Measurements from ENCODE around the gene GARNL3. TPM values are rescaled to one million over a fixed set of nuclear protein-coding genes. Genes with fewer than 3 reads are reported as not detected.

GARNL3 gene
- total RNA-seq, 1 donor from 2014 or later: 5.4 TPM

- Histone ChIP-seq H3K27ac (ENCODE audit: low read depth, low read length) (no peak overlapping the region), H3K4me1 (ENCODE audit: insufficient read depth, low read length) (peaks cover 16% of the 10 kb centered on the region), H3K9ac (ENCODE audit: low read length) (no peak overlapping the region), H4K20me1 (ENCODE audit: insufficient read depth, low read length) (peaks cover 53% of the 10 kb centered on the region), H2AFZ (ENCODE audit: low read depth, low read length) (no peak overlapping the region), H3K4me2 (ENCODE audit: low read length) (no peak overlapping the region), H3K4me3 (ENCODE audit: insufficient read depth, low read depth, low read length) (no peak overlapping the region), H3K79me2 (ENCODE audit: insufficient read depth, low read length) (peaks cover 56% of the 10 kb centered on the region), H3K36me3 (ENCODE audit: insufficient read depth, low read length) (peaks cover 16% of the 10 kb centered on the region), H3K27me3 (ENCODE audit: insufficient read depth, low read length) (no peaks in the 10 kb centered on the region), H3K9me3 (ENCODE audit: insufficient read depth, low read depth, low read length) (no peaks in the 10 kb centered on the region)
- no peak for TF ChIP-seq EZH2 (IDR thresholded peaks at IDR 0.05; ENCODE audit: insufficient read depth, low read length)
- TF ChIP-seq CTCF (IDR thresholded peaks at IDR 0.05; ENCODE audit: insufficient read depth, low read depth, low read length): no peak
- DNase-seq (ENCODE audit: low read depth) (no peak), FAIRE-seq (no peak)
- no peaks in the 10 kb centered on the region for H3K9me3 Mint-ChIP-seq (ENCODE audit: unreplicated experiment)
- H3K36me3 Mint-ChIP-seq (ENCODE audit: low read depth, unreplicated experiment): peaks cover 9% of the 10 kb centered on the region
- peak overlapping the region; percentile 93 for H3K4me3 Mint-ChIP-seq (ENCODE audit: unreplicated experiment)
- no peaks in the 10 kb centered on the region for H3K27me3 Mint-ChIP-seq (ENCODE audit: low read depth, unreplicated experiment)
- H3K27ac Mint-ChIP-seq (ENCODE audit: unreplicated experiment): no peak overlapping the region
- H3K4me1 Mint-ChIP-seq (ENCODE audit: low read depth, unreplicated experiment): peaks cover 20% of the 10 kb centered on the region
These were observed 162.2 kb downstream of the GARNL3 start for GRCh38 chr9:127426756-127427155.

GRCh38 chr9:127428348-127428747 is 163.8 kb downstream of the GARNL3 start:
- Mint-ChIP-seq H3K27ac (ENCODE audit: unreplicated experiment) (no peak overlapping the region), H3K27me3 (ENCODE audit: low read depth, unreplicated experiment) (no peaks in the 10 kb centered on the region), H3K9me3 (ENCODE audit: unreplicated experiment) (no peaks in the 10 kb centered on the region), H3K4me1 (ENCODE audit: low read depth, unreplicated experiment) (peaks cover 20% of the 10 kb centered on the region), H3K36me3 (ENCODE audit: low read depth, unreplicated experiment) (peaks cover 9% of the 10 kb centered on the region), H3K4me3 (ENCODE audit: unreplicated experiment) (no peak overlapping the region)
- no peak for DNase-seq (ENCODE audit: low read depth)
- Histone ChIP-seq H3K9me3 (ENCODE audit: insufficient read depth, low read depth, low read length) (no peaks in the 10 kb centered on the region), H3K36me3 (ENCODE audit: insufficient read depth, low read length) (peaks cover 19% of the 10 kb centered on the region), H4K20me1 (ENCODE audit: insufficient read depth, low read length) (peaks cover 60% of the 10 kb centered on the region), H3K4me2 (ENCODE audit: low read length) (no peak overlapping the region), H3K27me3 (ENCODE audit: insufficient read depth, low read length) (no peaks in the 10 kb centered on the region), H3K4me3 (ENCODE audit: insufficient read depth, low read depth, low read length) (no peak overlapping the region), H3K79me2 (ENCODE audit: insufficient read depth, low read length) (peaks cover 48% of the 10 kb centered on the region), H3K9ac (ENCODE audit: low read length) (no peak overlapping the region), H3K4me1 (ENCODE audit: insufficient read depth, low read length) (peaks cover 9% of the 10 kb centered on the region), H2AFZ (ENCODE audit: low read depth, low read length) (no peak overlapping the region), H3K27ac (ENCODE audit: low read depth, low read length) (no peak overlapping the region)
- no peak for TF ChIP-seq EZH2 (IDR thresholded peaks at IDR 0.05; ENCODE audit: insufficient read depth, low read length)
- no peak for TF ChIP-seq CTCF (IDR thresholded peaks at IDR 0.05; ENCODE audit: insufficient read depth, low read depth, low read length)
- no peak for FAIRE-seq

GRCh38 chr9:127430415-127430814 is 165.8 kb downstream of the GARNL3 start:
- DNase-seq (ENCODE audit: low read depth): no peak
- Mint-ChIP-seq H3K36me3 (ENCODE audit: low read depth, unreplicated experiment) (peaks cover 22% of the 10 kb centered on the region), H3K4me3 (ENCODE audit: unreplicated experiment) (no peak overlapping the region), H3K9me3 (ENCODE audit: unreplicated experiment) (no peaks in the 10 kb centered on the region), H3K27ac (ENCODE audit: unreplicated experiment) (no peak overlapping the region), H3K27me3 (ENCODE audit: low read depth, unreplicated experiment) (no peaks in the 10 kb centered on the region), H3K4me1 (ENCODE audit: low read depth, unreplicated experiment) (peaks cover 14% of the 10 kb centered on the region)
- FAIRE-seq: no peak
- TF ChIP-seq EZH2 (IDR thresholded peaks at IDR 0.05; ENCODE audit: insufficient read depth, low read length) (no peak), CTCF (IDR thresholded peaks at IDR 0.05; ENCODE audit: insufficient read depth, low read depth, low read length) (no peak)
- no peak overlapping the region for H3K27ac ChIP-seq (ENCODE audit: low read depth, low read length)
- peaks cover 37% of the 10 kb centered on the region for H3K36me3 ChIP-seq (ENCODE audit: insufficient read depth, low read length)
- H3K27me3 ChIP-seq (ENCODE audit: insufficient read depth, low read length): no peaks in the 10 kb centered on the region
- no peak overlapping the region for H2AFZ ChIP-seq (ENCODE audit: low read depth, low read length)
- no peaks in the 10 kb centered on the region for H3K9me3 ChIP-seq (ENCODE audit: insufficient read depth, low read depth, low read length)
- H3K9ac ChIP-seq (ENCODE audit: low read length): no peak overlapping the region
- peaks cover 3% of the 10 kb centered on the region for H3K4me1 ChIP-seq (ENCODE audit: insufficient read depth, low read length)
- peaks cover 36% of the 10 kb centered on the region for H3K79me2 ChIP-seq (ENCODE audit: insufficient read depth, low read length)
- no peak overlapping the region for H3K4me3 ChIP-seq (ENCODE audit: insufficient read depth, low read depth, low read length)
- peaks cover 68% of the 10 kb centered on the region for H4K20me1 ChIP-seq (ENCODE audit: insufficient read depth, low read length)
- H3K4me2 ChIP-seq (ENCODE audit: low read length): no peak overlapping the region

Data from astrocyte (in vitro differentiated cells and primary cell).